ENCODE data around the gene NEK10. TPM values are rescaled to one million over a fixed set of nuclear protein-coding genes. Genes with fewer than 3 reads are reported as not detected.

The NEK10 gene
- total RNA-seq, 1 experiment from 2014 or later, result 1.2 TPM

DNA sequence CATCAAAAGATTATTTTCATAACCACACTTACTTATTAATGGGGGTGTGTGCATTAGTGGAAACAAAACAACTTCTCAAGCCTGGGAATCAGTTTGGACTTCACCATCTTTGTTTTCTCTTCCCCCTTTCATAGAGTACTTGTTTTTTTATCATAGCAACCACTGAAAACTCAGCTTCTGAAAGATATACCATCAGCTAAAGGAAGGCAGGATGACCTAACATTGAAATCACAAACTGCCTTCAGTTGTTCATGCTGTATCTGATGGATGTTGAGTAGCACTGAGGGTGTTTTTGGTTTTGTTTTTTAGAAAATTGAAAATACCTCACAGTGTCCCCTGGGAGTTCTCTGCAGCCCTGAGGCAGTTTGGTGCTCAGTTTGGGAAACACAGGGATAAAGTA, 46.5 kb downstream of the NEK10 start:
- POLR2A ChIA-PET, result no interaction called here
- H3K4me2 ChIP-seq (ENCODE audit: low read length), result no peak overlapping the region
- intact Hi-C loops (cut with micrococcal nuclease), result no loop called here
- H3K9ac ChIP-seq (ENCODE audit: low read length), result no peak overlapping the region
- TF ChIP-seq ZNF274 (IDR thresholded peaks at IDR 0.05; ENCODE audit: low read depth, low read length) (no peak), REST (IDR thresholded peaks at IDR 0.05; ENCODE audit: low read depth) (no peak), EGR1 (IDR thresholded peaks at IDR 0.05; ENCODE audit: low read depth) (no peak), ELF1 (IDR thresholded peaks at IDR 0.05; ENCODE audit: borderline replicate concordance, low read depth) (no peak), SIN3A (IDR thresholded peaks at IDR 0.05; ENCODE audit: low read depth) (no peak), SRF (IDR thresholded peaks at IDR 0.05; ENCODE audit: low read depth) (no peak), ATF3 (IDR thresholded peaks at IDR 0.05) (no peak), TCF7L2 (IDR thresholded peaks at IDR 0.05; ENCODE audit: borderline replicate concordance, extremely low read depth, insufficient read depth, insufficient read length) (no peak), CEBPB (IDR thresholded peaks at IDR 0.05; ENCODE audit: low read depth) (no peak), EZH2phosphoT487 (IDR thresholded peaks at IDR 0.05; ENCODE audit: borderline replicate concordance) (no peak), POLR2AphosphoS5 (IDR thresholded peaks at IDR 0.05; ENCODE audit: low read depth, low read length) (no peak), POLR2A (IDR thresholded peaks at IDR 0.05; ENCODE audit: borderline replicate concordance, extremely low read depth, insufficient read depth, insufficient read length) (no peak), ZFX (IDR thresholded peaks at IDR 0.05) (no peak)
- H3K27me3 ChIP-seq (ENCODE audit: insufficient read depth, low read length), result no peaks in the 10 kb centered on the region
- H3K36me3 ChIP-seq (ENCODE audit: control insufficient read depth in 1 of 2, insufficient read depth in 2 of 2, low read length in 2 of 2), result no peaks in the 10 kb centered on the region
- no peaks in the 10 kb centered on the region for H4K20me1 ChIP-seq (ENCODE audit: insufficient read depth)
- no peak for ATAC-seq
- no peak overlapping the region for H3K27ac ChIP-seq (ENCODE audit: low read depth, low read length)
- no peaks in the 10 kb centered on the region for H3K9me3 ChIP-seq (ENCODE audit: control insufficient read depth in 1 of 2, insufficient read depth in 1 of 2, low read depth in 1 of 2, low read length in 2 of 2)
- no peak overlapping the region for H2AFZ ChIP-seq (ENCODE audit: low read depth, low read length, poor library complexity, severe bottlenecking)
- RAD21 ChIA-PET (ENCODE audit: low non-redundant PET in 1 of 2, low total read pairs in 2 of 2, uncharacterized antibody in 2 of 2, unreplicated experiment in 2 of 2), result no interaction called here
- CTCF ChIA-PET, result no interaction called here
- no peaks in the 10 kb centered on the region for H3K9me2 ChIP-seq (ENCODE audit: insufficient read depth)
- no peaks in the 10 kb centered on the region for H3K4me1 ChIP-seq (ENCODE audit: control insufficient read depth in 1 of 2, insufficient read depth in 2 of 2, low read length in 2 of 2)
- no peaks in the 10 kb centered on the region for H3K79me2 ChIP-seq (ENCODE audit: insufficient read depth, low read length)
- no TSS peak for BruUV-seq (replicated peaks)
- no peak for DNase-seq (ENCODE audit: low read depth, low spot score)
- no peak overlapping the region for H3K4me3 ChIP-seq (replicated peaks in 1 of 2; ENCODE audit: low read depth in 1 of 2, low read length in 2 of 2)
